Common myeloid progenitor, CD34-positive (primary cell): ENCODE results near the gene NTRK3.

Experiments
- CTCF ChIA-PET: fragments of 350-600 bp; sonication (Branson Sonifier 250); formaldehyde crosslinking; loops from one replicate; lab custom pipeline; 2021; ENCODE audit warnings: antibody characterized with exemption; lab: Charles Lee
- POLR2A ChIA-PET: fragments of 350-600 bp; sonication (Branson Sonifier 250); formaldehyde crosslinking; loops from one replicate; lab custom pipeline; 2021; ENCODE audit warnings: antibody characterized with exemption; lab: Charles Lee
- DNase-seq, 3 donors: peaks; one replicate each; pipeline versions ENCODE4 v3.0.0 to v3.0.0-alpha.2; 2013
- H3K27ac ChIP-seq, 2 experiments: 1 replicate in 1 of 2; 2 replicates in 1 of 2; pipeline ENCODE4 v1.7.0; 2013; ENCODE audit warnings: inconsistent platforms in 2 of 2, low read length in 2 of 2, mild to moderate bottlenecking in 2 of 2, low read depth in 1 of 2, moderate library complexity in 1 of 2; ENCODE audit not compliant: severe bottlenecking in 2 of 2, insufficient read depth in 1 of 2, poor library complexity in 1 of 2
- H3K27me3 ChIP-seq, 5 experiments: replicated peaks in 2 of 5; 1 replicate in 3 of 5; 2 replicates in 2 of 5; pipeline versions ENCODE4 v1.6.1 to v1.7.0; 2013; ENCODE audit warnings: low read length in 4 of 5, mild to moderate bottlenecking in 2 of 5, moderate library complexity in 2 of 5, inconsistent platforms in 1 of 5; ENCODE audit not compliant: insufficient read depth in 5 of 5, control insufficient read depth in 4 of 5
- H3K36me3 ChIP-seq, 4 experiments: 1 replicate in 2 of 4; 2 replicates in 2 of 4; pipeline versions ENCODE4 v1.6.1 to v1.7.0; 2013; ENCODE audit warnings: low read length in 3 of 4, control low read depth in 1 of 4, mild to moderate bottlenecking in 1 of 4; ENCODE audit not compliant: control insufficient read depth in 4 of 4, insufficient read depth in 4 of 4
- H3K4me1 ChIP-seq, 4 experiments: 1 replicate in 3 of 4; 2 replicates in 1 of 4; pipeline versions ENCODE4 v1.6.1 to v1.7.1; 2013; ENCODE audit warnings: low read length in 3 of 4, mild to moderate bottlenecking in 3 of 4, control low read depth in 1 of 4, inconsistent platforms in 1 of 4, moderate library complexity in 1 of 4; ENCODE audit not compliant: control insufficient read depth in 4 of 4, insufficient read depth in 4 of 4; ENCODE audit errors: control extremely low read depth in 1 of 4
- H3K4me3 ChIP-seq, 7 experiments: 1 replicate in 4 of 7; 2 replicates in 3 of 7; pipeline versions ENCODE4 v1.5.1 to v1.7.0; 2013; ENCODE audit warnings: mild to moderate bottlenecking in 7 of 7, low read length in 6 of 7, moderate library complexity in 6 of 7, inconsistent platforms in 2 of 7, low read depth in 2 of 7, control low read depth in 1 of 7; ENCODE audit not compliant: insufficient read depth in 4 of 7, control insufficient read depth in 1 of 7; ENCODE audit errors: extremely low read depth in 1 of 7
- H3K9me3 ChIP-seq, 5 experiments: 1 replicate in 4 of 5; 2 replicates in 1 of 5; pipeline versions ENCODE4 v1.6.1 to v1.7.1; 2013; ENCODE audit warnings: low read length in 4 of 5, mild to moderate bottlenecking in 2 of 5, inconsistent platforms in 1 of 5, low read depth in 1 of 5, moderate library complexity in 1 of 5; ENCODE audit not compliant: control insufficient read depth in 4 of 5, insufficient read depth in 2 of 5; ENCODE audit errors: control extremely low read depth in 1 of 5
- WGBS: methylation state at CpG from one replicate; pipeline ENCODE4 v1.1.5; 2013; ENCODE audit not compliant: insufficient coverage; 5-methylcytosine and 5-hydroxymethylcytosine counted together

Gene NTRK3

DNA sequence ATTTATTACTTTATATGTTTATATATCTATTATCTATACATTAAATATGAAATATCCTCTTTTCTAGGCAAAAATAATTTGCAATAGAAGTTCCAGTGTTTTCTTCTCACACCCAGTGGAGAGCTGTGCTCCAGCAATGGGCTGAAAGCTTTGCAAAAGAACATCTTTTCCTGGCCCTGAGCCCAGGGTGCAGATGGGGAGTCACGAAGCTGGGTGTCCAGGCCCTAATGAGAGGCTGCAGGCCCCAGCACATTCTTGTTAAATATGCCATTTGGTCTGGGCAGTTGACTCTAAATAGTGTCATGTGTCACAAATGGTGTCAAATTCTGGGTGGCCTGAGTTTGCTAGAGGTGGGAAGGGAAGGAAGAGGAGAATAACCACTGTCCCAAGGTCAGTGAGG, 5.7 kb downstream of the NTRK3 start:
- WGBS = 80% methylated on average over 1 of the region's 1 CpG
- POLR2A ChIA-PET = no interaction called here
- H3K27ac ChIP-seq = no peak overlapping the region
- H3K27me3 ChIP-seq = peaks cover 0 to 52% (median 24%) of the 10 kb centered on the region in 5 experiments
- H3K36me3 ChIP-seq = no peaks in the 10 kb centered on the region
- no peak for DNase-seq
- H3K4me1 ChIP-seq = peaks cover 0 to 12% (median 5%) of the 10 kb centered on the region in 4 experiments
- CTCF ChIA-PET = interaction anchor here (1.3 kb wide), 1 partner anchor 10 kb away, joined by 6 read pairs; no protein-coding TSS in a partner anchor
- H3K4me3 ChIP-seq = no peak overlapping the region
- no peaks in the 10 kb centered on the region for H3K9me3 ChIP-seq

DNA sequence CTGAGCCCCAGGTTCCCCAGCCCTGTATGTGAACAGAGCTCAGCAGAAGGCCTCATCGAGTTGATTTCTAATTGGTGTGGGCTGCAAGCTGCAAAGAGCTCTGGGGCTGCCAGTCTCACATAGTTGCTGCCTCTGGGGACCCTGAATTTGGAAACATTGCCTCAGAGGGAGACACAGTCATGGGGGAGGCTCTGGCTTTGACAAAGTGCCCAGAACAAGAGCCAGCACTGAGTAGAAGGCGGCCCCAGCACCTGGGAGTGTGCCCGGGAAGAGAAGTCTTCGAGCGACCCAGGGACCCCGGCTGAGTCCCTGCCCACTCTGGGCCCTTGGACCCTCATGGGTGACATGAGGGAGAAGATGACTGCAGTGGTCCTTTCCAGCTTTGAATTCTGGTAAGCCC, 7.3 kb downstream of the NTRK3 start:
- Histone ChIP-seq H3K9me3 (no peaks in the 10 kb centered on the region), H3K36me3 (no peaks in the 10 kb centered on the region), H3K27me3 (peaks cover 0 to 36% (median 13%) of the 10 kb centered on the region in 5 experiments), H3K4me3 (no peak overlapping the region), H3K4me1 (peaks cover 0 to 3% (median 0%) of the 10 kb centered on the region in 4 experiments), H3K27ac (no peak overlapping the region)
- DNase-seq = no peak
- ChIA-PET POLR2A (no interaction called here), CTCF (interaction anchor here (1.3 to 2.0 kb wide), 3 partner anchors 9 to 201 kb away, joined by 5 to 6 read pairs (median 6); no protein-coding TSS in a partner anchor)
- 75% methylated on average over 1 of the region's 6 CpGs for WGBS

DNA sequence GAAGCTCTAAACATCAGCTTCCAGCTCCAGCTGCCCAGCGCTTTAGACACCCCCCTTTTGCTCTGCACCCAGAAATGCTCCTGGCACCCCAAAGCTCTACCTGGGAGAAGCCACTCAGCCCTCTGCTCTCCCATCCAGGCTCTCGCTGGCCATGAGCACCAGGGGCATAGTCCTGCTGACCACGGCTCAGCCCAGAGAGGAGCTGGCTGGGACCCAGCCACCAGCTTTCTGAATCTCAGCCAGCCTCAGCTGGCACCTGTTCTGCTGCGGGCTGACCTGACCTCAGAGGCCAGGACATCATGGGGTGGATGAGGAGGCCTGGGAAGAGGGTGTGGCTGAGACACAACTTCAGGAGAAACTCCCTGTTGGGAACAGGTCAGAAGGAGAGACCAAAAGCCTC, 8.6 kb downstream of the NTRK3 start:
- Histone ChIP-seq H3K4me3 (no peak overlapping the region), H3K4me1 (peaks cover 0 to 3% (median 0%) of the 10 kb centered on the region in 4 experiments), H3K27me3 (peaks cover 0 to 23% (median 6%) of the 10 kb centered on the region in 5 experiments), H3K27ac (no peak overlapping the region), H3K36me3 (no peaks in the 10 kb centered on the region), H3K9me3 (no peaks in the 10 kb centered on the region)
- ChIA-PET CTCF (interaction anchor here (1.1 to 1.8 kb wide), 8 partner anchors 9 to 1333 kb away, joined by 3 to 5 read pairs (median 4); no protein-coding TSS in a partner anchor), POLR2A (no interaction called here)
- no peak for DNase-seq
- WGBS = 100% methylated on average over 3 of the region's 4 CpGs

DNA sequence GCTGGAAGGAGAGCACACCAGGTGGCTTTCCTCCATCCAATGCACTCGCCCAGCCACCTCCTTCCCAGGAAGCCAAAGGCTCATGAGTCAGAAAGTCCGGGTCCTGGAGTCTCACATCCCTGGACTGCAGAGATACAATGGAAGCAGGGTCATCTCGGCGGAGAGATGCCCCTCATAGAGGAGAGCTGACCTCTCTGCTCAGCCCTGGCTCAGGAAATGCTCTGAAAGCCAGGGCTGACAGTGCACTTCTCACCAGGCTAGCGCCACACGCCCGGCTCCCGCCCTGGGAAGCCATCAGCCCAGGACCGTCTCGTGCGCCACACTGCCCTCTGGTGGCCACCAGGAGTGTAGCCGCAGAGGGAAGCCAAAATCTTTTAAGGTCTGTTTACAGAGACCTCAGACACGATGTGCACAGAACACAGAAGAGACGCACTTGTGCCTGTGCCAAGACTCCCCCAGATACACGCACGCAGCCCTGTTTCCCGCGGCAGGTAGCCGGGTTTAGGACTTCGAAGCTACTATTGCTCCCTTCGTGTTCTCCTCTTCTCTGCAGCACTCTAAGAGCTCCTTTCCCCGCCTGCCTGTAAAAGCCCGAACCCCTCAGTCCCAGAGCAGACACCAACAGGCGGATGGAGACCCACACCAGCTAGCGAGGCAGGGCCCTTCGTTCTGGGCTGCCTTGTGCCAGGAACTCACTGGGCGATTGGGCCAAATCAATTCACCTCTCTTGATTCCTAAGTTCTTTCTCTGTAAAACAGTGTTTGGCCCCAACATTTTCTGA, 9.7 kb downstream of the NTRK3 start:
- peak; percentile 63 to 84 (median 78) for DNase-seq
- Histone ChIP-seq H3K27ac (no peak overlapping the region), H3K36me3 (no peaks in the 10 kb centered on the region), H3K4me3 (peak overlapping the region in 1 of 7 experiments; percentile 32), H3K9me3 (no peaks in the 10 kb centered on the region), H3K4me1 (peaks cover 0 to 3% (median 0%) of the 10 kb centered on the region in 4 experiments), H3K27me3 (peaks cover 0 to 13% (median 6%) of the 10 kb centered on the region in 5 experiments)
- ChIA-PET CTCF (interaction anchor here (0.9 to 3.4 kb wide), 14 partner anchors 8 to 1332 kb away, joined by 3 to 13 read pairs (median 4); partner anchors contain the start of gene NTRK3), POLR2A (no interaction called here)
- WGBS = 17% methylated on average over 25 of the region's 27 CpGs

DNA sequence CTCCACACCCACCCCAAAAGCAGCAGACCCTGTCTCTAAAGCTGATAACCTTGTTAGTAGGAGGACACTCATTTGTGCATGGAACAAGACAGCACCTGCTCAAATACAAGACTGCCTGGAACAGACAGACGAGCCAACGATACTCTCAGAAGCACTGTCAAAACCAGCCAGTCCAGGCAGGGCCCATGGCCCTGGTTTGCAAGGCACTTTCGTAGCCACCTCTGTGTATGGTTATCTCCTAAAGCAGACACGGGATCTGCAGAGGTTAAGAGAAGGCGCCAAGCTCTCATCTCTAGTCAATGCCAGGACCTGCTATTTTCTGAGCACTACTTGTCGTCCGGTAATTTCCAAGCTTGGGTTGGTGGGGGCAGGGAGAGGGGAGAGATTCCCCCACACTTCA, 10.5 kb downstream of the NTRK3 start:
- POLR2A ChIA-PET = no interaction called here
- Histone ChIP-seq H3K27ac (no peak overlapping the region), H3K4me1 (peaks cover 0 to 3% (median 0%) of the 10 kb centered on the region in 4 experiments), H3K27me3 (peaks cover 0 to 10% (median 3%) of the 10 kb centered on the region in 5 experiments), H3K4me3 (no peak overlapping the region), H3K36me3 (no peaks in the 10 kb centered on the region), H3K9me3 (no peaks in the 10 kb centered on the region)
- peak in 2 of 3 donors; percentile 1 to 13 for DNase-seq
- 85% methylated on average over 5 of the region's 7 CpGs for WGBS
- CTCF ChIA-PET = interaction anchor here (0.8 to 3.4 kb wide), 13 partner anchors 9 to 1325 kb away, joined by 3 to 13 read pairs (median 5); partner anchors contain the start of gene NTRK3

DNA sequence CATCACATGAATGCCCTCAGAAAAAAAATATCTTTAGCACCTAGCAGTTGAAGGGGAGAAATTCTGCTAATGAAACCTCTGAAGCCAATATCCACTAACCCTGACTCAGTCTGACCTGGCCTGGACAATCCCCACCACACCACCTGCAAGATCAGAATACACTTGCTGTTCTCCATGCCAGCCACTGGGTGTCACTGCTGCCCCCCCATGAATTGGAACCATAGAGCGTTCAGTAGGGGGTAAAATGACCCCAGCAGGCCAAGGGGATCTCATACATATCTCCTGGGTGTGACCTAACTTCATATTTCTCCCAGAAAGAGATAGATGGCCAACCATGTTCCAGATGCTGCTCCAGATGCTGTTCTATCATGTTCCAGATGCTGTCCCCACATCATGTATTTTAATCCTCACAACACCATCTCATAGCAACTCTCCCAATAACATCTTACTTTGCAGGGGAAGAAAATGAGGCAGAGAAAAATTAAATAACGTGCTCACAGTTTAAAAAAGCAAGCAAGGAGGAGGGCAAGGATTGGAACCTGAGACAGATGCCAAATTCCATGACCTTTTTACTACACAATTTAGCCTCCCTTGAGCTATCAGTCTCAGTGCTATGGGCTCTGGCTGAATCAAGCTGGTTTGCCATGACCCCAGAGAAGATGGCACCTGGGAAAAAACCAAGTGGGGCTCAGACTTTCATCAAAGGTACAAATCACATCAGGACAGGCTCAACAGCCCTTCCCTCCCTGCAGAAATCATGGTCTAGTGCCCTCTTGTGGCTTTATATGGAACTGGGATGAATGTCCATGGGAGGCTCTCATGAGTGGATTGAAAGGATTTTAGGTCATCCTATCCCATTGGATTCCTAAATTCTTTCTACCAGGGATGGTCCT, 12.4 kb downstream of the NTRK3 start:
- H3K27ac ChIP-seq = no peak overlapping the region
- no peaks in the 10 kb centered on the region for H3K36me3 ChIP-seq
- peak; percentile 25 to 34 (median 31) for DNase-seq
- H3K27me3 ChIP-seq = peaks cover 0 to 11% (median 6%) of the 10 kb centered on the region in 5 experiments
- CTCF ChIA-PET = interaction anchor here (0.5 to 3.4 kb wide), 12 partner anchors 9 to 1328 kb away, joined by 3 to 13 read pairs (median 6); partner anchors contain the start of gene NTRK3
- POLR2A ChIA-PET = no interaction called here
- H3K4me1 ChIP-seq = peaks cover 0 to 3% (median 0%) of the 10 kb centered on the region in 4 experiments
- no peak overlapping the region for H3K4me3 ChIP-seq
- H3K9me3 ChIP-seq = no peaks in the 10 kb centered on the region
- 33% methylated on average over 1 of the region's 2 CpGs for WGBS
